OCI-LY1 (cell line): ENCODE data around the gene NRGN.

Experiments
- H2AFZ ChIP-seq: fragments of 200-600 bp; sonication (generic), shearing (Covaris generic); 2 replicates; pipeline ENCODE4 v1.6.0; 2014; ENCODE audit warnings: antibody characterized with exemption, mild to moderate bottlenecking, low read length
- H3F3A ChIP-seq: fragments of 200-600 bp; sonication (generic), shearing (Covaris generic); 2 replicates; pipeline ENCODE4 v1.6.0; 2014; ENCODE audit warnings: mild to moderate bottlenecking, antibody characterized with exemption, low read length, moderate library complexity; ENCODE audit not compliant: insufficient read depth
- H3K27ac ChIP-seq: fragments of 200-600 bp; sonication (generic); 2 replicates; pipeline ENCODE4 v1.5.1; 2014; ENCODE audit warnings: low read length, mixed run types, mild to moderate bottlenecking, low read depth; ENCODE audit not compliant: poor library complexity, severe bottlenecking
- H3K27me3 ChIP-seq: fragments of 200-600 bp; sonication (generic); 2 replicates; pipeline ENCODE4 v1.6.0; 2014; ENCODE audit warnings: antibody characterized with exemption, mild to moderate bottlenecking, low read length, moderate library complexity; ENCODE audit not compliant: insufficient read depth
- H3K36me3 ChIP-seq: fragments of 200-600 bp; sonication (generic); 2 replicates; pipeline ENCODE4 v1.6.1; 2014; ENCODE audit warnings: mild to moderate bottlenecking, antibody characterized with exemption, low read length, moderate library complexity, mixed read lengths; ENCODE audit not compliant: insufficient read depth
- H3K4me1 ChIP-seq: fragments of 200-600 bp; sonication (generic); 2 replicates; pipeline ENCODE4 v1.5.1; 2014; ENCODE audit warnings: mild to moderate bottlenecking, low read length, moderate library complexity; ENCODE audit not compliant: insufficient read depth, severe bottlenecking
- H3K4me2 ChIP-seq: fragments of 200-600 bp; sonication (generic), shearing (Covaris generic); 2 replicates; pipeline ENCODE4 v1.6.1; 2014; ENCODE audit warnings: low read length
- H3K4me3 ChIP-seq: fragments of 200-600 bp; sonication (generic); 2 replicates; pipeline ENCODE4 v1.5.1; 2014; ENCODE audit warnings: low read length, low read depth, mild to moderate bottlenecking, mixed read lengths; ENCODE audit not compliant: poor library complexity, severe bottlenecking
- H3K79me2 ChIP-seq: fragments of 200-600 bp; shearing (Covaris generic); 2 replicates; pipeline ENCODE4 v1.6.1; 2016; ENCODE audit warnings: mixed run types, low read length, mixed read lengths; ENCODE audit not compliant: insufficient read depth
- H3K9ac ChIP-seq: fragments of 200-600 bp; sonication (generic), shearing (Covaris generic); 2 replicates; pipeline ENCODE4 v1.6.1; 2014; ENCODE audit warnings: mild to moderate bottlenecking, low read length, mixed read lengths
- H3K9me2 ChIP-seq: fragments of 200-600 bp; sonication (generic), shearing (Covaris generic); 2 replicates; pipeline ENCODE4 v1.6.1; 2014; ENCODE audit warnings: low read depth, mild to moderate bottlenecking, low read length, mixed read lengths
- H3K9me3 ChIP-seq: fragments of 200-600 bp; shearing (Covaris generic); 2 replicates; pipeline ENCODE4 v1.6.1; 2014; ENCODE audit warnings: low read length, mixed read lengths
- H4K20me1 ChIP-seq: fragments of 200-600 bp; sonication (generic), shearing (Covaris generic); 2 replicates; pipeline ENCODE4 v1.6.0; 2016; ENCODE audit warnings: mild to moderate bottlenecking, low read length; ENCODE audit not compliant: insufficient read depth
- EZH2 ChIP-seq: fragments of 200-600 bp; sonication (generic), shearing (Covaris generic); IDR thresholded peaks from 2 replicates; pipeline ENCODE4 v1.8.0; 2017; ENCODE audit warnings: borderline replicate concordance, mixed run types, mild to moderate bottlenecking, antibody characterized with exemption, low read length, moderate library complexity, mixed read lengths
- TF ChIP-seq, protein P1 (sequence below): fragments of 200-600 bp; sonication (generic), shearing (Covaris generic); IDR thresholded peaks from 2 replicates; pipeline ENCODE4 v1.5.1; 2017; ENCODE audit warnings: mild to moderate bottlenecking, antibody characterized with exemption, low read length, moderate library complexity, mixed read lengths

NRGN gene

DNA sequence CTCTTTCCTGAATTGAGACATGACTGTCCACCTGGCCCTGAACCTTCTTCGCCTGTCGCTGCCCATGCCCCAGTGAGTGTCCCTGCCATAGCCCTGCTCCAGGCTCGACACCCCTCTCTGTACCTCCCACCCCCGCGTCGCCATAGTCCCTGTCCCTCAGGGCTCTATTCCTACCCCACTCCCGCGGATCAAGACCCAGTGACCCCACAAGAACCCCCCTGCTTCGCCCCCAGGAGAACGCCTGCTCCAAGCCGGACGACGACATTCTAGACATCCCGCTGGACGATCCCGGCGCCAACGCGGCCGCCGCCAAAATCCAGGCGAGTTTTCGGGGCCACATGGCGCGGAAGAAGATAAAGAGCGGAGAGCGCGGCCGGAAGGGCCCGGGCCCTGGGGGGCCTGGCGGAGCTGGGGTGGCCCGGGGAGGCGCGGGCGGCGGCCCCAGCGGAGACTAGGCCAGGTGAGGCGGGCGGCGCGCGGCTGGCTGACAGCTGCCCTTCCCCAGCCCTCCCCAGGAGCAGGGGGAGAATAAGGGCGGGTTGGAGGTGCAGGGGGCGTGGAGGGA is 5.6 kb downstream of the NRGN start:
- TF ChIP-seq, protein P1, sequence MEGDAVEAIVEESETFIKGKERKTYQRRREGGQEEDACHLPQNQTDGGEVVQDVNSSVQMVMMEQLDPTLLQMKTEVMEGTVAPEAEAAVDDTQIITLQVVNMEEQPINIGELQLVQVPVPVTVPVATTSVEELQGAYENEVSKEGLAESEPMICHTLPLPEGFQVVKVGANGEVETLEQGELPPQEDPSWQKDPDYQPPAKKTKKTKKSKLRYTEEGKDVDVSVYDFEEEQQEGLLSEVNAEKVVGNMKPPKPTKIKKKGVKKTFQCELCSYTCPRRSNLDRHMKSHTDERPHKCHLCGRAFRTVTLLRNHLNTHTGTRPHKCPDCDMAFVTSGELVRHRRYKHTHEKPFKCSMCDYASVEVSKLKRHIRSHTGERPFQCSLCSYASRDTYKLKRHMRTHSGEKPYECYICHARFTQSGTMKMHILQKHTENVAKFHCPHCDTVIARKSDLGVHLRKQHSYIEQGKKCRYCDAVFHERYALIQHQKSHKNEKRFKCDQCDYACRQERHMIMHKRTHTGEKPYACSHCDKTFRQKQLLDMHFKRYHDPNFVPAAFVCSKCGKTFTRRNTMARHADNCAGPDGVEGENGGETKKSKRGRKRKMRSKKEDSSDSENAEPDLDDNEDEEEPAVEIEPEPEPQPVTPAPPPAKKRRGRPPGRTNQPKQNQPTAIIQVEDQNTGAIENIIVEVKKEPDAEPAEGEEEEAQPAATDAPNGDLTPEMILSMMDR = no peak
- no peak for TF ChIP-seq EZH2

DNA sequence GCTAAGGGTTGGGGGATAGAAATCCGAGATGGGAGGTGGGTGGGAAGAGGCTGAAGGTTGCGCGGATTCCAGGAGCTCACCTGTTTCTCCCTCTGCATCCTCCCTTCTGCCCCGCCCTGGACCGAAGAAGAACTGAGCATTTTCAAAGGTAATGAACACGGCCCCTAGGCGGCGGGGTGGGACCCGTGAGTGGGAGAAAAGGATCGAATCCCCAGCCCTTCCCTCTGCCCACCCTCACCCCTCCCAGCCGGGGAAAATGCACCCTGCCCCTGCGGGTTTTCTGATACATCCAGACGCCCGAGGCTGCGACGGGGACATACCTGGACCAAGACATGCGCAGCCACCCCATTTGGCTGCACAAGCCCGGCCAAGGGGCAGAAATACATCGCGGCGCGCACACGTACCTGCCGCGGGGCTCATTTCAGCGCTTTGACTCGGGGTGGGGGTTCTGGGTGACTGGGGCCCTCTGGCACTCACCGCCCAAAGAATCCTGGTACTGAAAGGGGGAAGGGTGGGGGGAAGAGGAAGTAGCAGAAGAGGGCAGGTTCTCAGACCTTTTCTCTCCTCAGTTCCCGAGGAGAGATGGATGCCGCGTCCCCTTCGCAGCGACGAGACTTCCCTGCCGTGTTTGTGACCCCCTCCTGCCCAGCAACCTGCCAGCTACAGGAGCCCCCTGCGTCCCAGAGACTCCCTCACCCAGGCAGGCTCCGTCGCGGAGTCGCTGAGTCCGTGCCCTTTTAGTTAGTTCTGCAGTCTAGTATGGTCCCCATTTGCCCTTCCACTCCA is 6.3 kb downstream of the NRGN start:
- peak overlapping the region; percentile 97 for H3K4me2 ChIP-seq
- H3K27ac ChIP-seq = no peak overlapping the region
- H3K79me2 ChIP-seq = no peaks in the 10 kb centered on the region
- TF ChIP-seq, protein P1 = peak; percentile 45; the same call in 1 of the 2 replicates
- TF ChIP-seq EZH2 = no peak
- H3K36me3 ChIP-seq = no peaks in the 10 kb centered on the region
- H4K20me1 ChIP-seq = no peaks in the 10 kb centered on the region
- H3K9me2 ChIP-seq = no peaks in the 10 kb centered on the region
- H3K4me1 ChIP-seq = no peaks in the 10 kb centered on the region
- peak overlapping the region; percentile 78 for H3K4me3 ChIP-seq
- no peak overlapping the region for H2AFZ ChIP-seq
- no peaks in the 10 kb centered on the region for H3K27me3 ChIP-seq
- peak overlapping the region; percentile 75 for H3K9ac ChIP-seq
- no peaks in the 10 kb centered on the region for H3K9me3 ChIP-seq
- no peaks in the 10 kb centered on the region for H3F3A ChIP-seq

More for the DNA sequence above, 5.6 kb downstream of the NRGN start:
- Histone ChIP-seq H3K27me3 (no peaks in the 10 kb centered on the region), H3K9ac (no peak overlapping the region), H3K27ac (no peak overlapping the region), H4K20me1 (no peaks in the 10 kb centered on the region), H2AFZ (no peak overlapping the region), H3F3A (no peaks in the 10 kb centered on the region), H3K9me2 (no peaks in the 10 kb centered on the region), H3K4me2 (peak overlapping the region; percentile 97; the same call in 1 of the 2 replicates), H3K79me2 (no peaks in the 10 kb centered on the region), H3K4me1 (peaks cover 4% of the 10 kb centered on the region), H3K9me3 (no peaks in the 10 kb centered on the region), H3K4me3 (peak overlapping the region; percentile 78), H3K36me3 (no peaks in the 10 kb centered on the region)

DNA sequence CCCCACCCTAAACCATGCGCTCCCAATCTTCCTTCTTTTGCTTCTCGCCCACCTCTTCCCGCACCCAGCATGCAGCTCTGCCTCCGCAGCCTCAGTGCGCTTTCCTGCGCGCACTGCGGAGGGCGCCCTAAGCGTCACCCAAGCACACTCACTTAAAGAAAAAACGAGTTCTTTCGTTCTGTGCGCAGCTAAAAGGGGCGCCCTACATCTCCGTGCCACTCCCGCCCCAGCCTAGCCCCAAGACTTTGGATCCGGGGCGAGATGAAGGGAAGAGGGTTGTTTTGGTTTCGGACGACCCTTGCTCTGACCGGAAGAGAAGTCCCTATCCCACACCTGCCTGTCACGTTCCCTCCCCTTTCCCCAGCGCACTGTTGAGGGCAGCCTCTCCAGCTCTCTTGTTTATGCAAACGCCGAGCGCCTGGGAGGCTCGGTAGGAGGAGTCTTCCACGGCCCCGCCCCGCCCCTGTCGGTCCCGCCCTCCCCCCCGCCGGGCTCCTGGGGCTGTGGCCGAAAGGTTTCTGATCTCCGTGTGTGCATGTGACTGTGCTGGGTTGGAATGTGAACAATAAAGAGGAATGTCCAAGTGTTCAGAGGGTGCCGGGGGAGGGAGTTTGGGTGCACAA is 7.0 kb downstream of the NRGN start:
- H3K4me3 ChIP-seq = peak overlapping the region; percentile 78
- H3K27me3 ChIP-seq = no peaks in the 10 kb centered on the region
- H4K20me1 ChIP-seq = no peaks in the 10 kb centered on the region
- no peak overlapping the region for H3K27ac ChIP-seq
- H3K4me1 ChIP-seq = no peaks in the 10 kb centered on the region
- no peaks in the 10 kb centered on the region for H3K36me3 ChIP-seq
- H3K9me3 ChIP-seq = no peaks in the 10 kb centered on the region
- TF ChIP-seq EZH2 = no peak
- TF ChIP-seq, protein P1 = peak; percentile 76
- H3K9me2 ChIP-seq = no peaks in the 10 kb centered on the region
- no peak overlapping the region for H2AFZ ChIP-seq
- H3F3A ChIP-seq = no peaks in the 10 kb centered on the region
- peak overlapping the region; percentile 97 for H3K4me2 ChIP-seq
- no peaks in the 10 kb centered on the region for H3K79me2 ChIP-seq
- peak overlapping the region; percentile 75 for H3K9ac ChIP-seq
